NK-92 treated with Interleukin-12 subunit alpha and Interleukin-12 subunit beta, amount 100 ng/mL, for 24 hours (cell line): ENCODE results near the gene PODN.

ENCODE experiments used
- DNase-seq: peaks from one replicate; lab custom pipeline; 2025; lab: John Stamatoyannopoulos, UW

The PODN gene

GRCh38 chr1:53090227-53091147, 28.5 kb downstream of the PODN start:
- DNase-seq: no peak

DNA sequence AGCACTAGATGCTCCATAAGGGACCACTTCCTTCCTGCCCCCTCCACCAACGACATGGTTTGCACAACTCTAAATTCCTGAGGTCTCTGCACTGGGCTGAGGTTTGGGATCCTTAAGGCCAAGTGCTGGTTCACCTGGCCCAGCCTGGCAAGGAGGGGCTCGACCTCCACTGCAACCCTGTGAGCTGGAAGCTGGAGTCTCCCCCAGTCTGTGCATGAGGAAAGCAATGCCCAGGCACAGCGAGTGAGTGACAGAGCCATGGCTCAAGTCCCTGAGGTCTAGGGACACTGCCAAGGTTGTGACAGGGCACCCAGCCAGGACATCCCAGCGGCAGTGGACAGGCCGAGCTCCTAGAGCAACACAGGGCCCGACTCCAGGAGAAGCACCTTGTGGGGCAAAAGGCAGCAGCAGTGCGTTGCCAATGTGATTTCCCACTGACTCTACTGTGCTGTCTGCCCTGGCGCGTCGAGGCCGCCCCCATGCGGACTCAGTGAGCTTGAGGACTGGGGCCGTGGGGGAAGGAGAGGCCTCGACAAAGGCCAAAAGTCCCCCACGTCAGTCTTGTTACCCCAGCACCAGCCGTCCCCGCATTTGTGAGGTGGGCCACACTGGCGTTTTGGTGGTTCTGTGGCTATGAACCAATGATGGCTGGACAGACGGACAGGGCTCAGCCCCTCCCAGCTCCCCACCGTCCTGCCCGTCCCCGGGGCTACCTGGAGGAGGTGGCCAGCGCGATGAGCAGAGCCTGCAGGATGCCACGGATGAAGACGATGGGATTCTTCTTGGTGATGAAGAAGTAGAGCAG, 30.0 kb downstream of the PODN start:
- DNase-seq: no peak

GRCh38 chr1:53092659-53093450, 30.8 kb downstream of the PODN start:
- DNase-seq: no peak

- DNase-seq: no peak
Observed at GRCh38 chr1:53093451-53093754, 31.4 kb downstream of the PODN start.

- DNase-seq: no peak
Observed at GRCh38 chr1:53093778-53094532, 31.9 kb downstream of the PODN start.

DNA sequence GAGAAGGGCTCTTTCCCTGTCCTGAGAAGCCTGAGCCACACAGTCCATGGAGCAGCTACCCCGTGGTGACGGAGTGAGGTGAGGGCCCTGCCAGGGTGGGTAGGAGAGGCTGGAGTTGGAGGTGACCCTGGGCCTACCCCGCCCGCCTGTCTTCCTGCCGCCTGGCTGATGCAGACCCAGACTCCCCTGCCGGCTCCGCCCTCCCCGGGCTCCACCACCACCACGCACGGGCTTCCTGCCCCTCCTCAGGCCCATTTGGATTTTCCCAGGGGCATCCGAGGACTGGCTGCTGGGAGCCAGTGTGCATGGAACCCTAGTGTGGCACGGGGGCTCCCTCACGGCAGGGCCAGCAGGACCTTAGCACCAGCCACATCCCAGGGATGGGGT, 32.5 kb downstream of the PODN start:
- no peak for DNase-seq

GRCh38 chr1:53104289-53104913, 42.4 kb downstream of the PODN start:
- DNase-seq: no peak

- DNase-seq: no peak
Observed at GRCh38 chr1:53107090-53107489, 45.1 kb downstream of the PODN start.

DNA sequence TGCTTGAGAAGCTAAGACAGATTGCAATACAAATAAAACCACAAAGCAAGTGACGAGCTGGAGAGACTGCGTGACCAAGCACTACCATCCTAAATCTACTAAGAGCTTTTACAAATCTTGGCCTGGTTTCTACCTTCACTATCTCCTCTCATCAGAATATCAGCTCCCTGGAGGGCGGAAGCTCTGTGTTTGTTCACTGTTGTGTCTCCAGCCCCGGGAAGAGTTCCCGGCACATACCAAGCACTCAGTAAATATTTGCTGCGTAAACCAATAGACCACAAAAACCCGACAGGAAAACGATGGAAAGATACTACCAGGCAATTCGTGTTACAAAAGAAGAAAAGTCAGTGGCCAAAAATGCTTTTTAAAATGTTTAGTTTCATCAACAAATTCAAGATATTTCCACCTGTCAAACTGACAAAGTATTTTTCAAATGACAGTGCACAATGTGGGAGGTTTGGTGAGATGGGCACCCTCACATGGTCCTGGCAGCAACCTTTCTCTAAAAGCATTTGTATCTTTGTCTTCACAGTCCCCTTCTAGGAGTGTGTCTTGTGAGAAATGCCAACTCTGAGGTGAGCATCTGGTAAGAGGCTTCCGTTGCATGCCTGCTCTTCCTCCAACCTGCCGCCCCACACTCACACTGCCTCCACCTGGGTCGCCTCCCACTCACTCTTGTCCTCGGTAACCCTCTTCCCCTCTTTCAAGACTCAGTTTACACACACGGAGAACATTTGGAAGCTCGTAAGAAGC, 45.7 kb downstream of the PODN start:
- no peak for DNase-seq

GRCh38 chr1:53108646-53109580, 46.9 kb downstream of the PODN start:
- DNase-seq: no peak

DNA sequence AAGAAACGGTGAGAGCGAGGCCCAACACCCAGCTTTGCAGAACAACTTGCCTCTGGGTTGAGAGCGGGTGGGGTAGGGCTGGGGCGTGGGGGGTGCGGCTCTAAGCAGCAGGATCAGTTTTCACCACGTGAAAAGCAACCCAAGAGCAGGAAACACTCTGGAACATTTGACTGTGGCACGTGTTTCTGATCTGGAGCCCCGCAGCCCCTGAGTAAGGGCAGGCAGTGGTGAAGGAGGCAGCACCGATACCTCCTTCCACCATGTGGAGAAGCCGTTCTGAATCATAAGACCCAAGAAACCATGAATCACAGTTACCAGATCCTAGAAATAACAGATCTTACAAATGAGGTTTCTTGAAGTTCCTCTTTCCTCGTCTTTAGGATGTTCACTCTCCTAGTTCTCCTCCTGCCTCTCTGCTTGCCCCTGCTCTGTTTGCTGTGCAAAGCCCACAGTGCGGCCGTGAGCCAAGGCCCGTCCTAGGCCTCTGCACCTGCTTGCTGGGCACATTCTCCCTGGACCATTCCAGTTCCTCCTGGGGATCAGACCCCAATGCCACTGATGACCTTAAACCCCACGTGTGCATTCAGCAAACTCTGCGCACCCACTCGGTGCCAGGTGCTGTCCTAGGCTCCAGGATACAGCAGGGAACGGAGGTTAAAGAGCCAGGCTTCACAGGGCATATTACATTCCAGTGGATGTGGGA, 48.5 kb downstream of the PODN start:
- DNase-seq: no peak

DNA sequence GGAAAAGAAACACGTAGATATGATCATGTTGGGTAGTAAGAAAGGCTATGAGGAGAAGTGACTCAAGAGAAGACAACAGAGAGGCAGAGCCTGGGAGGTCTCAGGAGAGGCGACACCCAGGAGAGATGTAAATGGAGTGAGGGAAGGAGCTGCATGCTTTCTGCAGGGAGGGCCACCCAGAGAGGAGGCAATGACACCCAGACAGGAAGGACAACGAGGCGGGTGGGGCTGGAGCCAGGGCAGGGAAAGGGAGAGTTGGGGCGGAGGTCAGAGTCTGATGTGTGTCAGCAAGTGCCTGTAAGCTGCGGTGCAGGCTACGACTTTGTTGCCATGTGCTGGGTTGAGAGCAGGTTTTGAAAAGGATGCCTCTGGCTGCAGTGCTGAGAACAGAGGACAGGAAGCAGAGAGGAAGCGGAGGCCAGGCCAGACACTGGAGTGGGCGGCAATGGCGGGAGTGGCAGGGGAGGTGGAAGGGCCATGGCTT, 49.1 kb downstream of the PODN start:
- DNase-seq: no peak

GRCh38 chr1:53111693-53112092, 49.7 kb downstream of the PODN start:
- DNase-seq: no peak

DNA sequence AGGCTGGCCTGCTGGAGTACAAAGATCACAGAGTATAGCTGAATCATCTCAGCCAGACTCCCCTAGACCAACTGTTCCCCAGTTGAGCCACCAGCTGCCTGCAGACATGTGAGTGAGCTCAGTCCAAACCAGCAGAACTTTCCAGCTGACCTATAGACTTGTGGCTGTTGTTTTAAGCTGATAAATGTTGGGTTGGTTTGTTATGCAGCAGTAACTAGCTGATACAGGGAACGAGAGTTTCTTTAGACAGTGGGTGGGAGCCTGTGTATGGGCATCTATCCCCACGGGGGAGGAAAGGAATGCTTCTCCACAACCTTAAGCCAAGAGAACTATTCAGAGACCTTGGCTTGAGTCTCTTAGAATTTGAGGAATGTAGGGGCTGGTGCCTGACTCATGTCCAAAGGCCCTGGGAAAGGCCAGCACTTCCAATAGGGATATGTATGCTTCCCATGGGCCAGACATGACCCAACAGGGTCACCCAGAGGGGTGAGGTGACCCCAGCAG, 50.3 kb downstream of the PODN start:
- no peak for DNase-seq

DNA sequence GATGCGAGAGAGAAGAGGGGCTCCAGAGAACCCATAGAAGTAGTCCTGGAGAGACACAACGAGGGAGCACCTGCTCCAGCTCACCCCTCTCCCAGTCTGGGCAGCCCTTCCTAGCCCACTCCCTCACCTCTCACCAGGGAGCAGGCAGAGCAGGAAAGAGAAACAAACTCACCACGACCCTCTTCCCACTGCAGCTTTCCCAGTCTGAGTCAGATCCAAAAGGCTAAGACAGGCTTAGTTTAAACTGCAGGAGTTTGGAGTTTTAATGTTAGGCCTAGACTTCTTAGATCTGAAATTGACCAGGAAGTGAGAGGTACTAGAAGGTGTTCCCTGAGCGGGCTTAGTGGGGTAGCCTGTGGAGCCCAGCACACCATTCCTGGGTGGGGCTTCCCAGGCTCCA, 50.8 kb downstream of the PODN start:
- no peak for DNase-seq

GRCh38 chr1:53114090-53114489, 52.1 kb downstream of the PODN start:
- no peak for DNase-seq

- DNase-seq: no peak
Observed at GRCh38 chr1:53114581-53115400, 52.8 kb downstream of the PODN start.
